Activated CD4-positive, alpha-beta T cell treated with anti-CD3 and anti-CD28 coated beads for 36 hours (primary cell): ENCODE results near the gene CLPTM1L. TPM values are rescaled to one million over a fixed set of nuclear protein-coding genes. Genes with fewer than 3 reads are reported as not detected.
"Not testable (repeated sequence)": the region's sequence is repeated elsewhere in the genome, so short reads cannot be mapped to it uniquely, and the experiment has no call there.

Source experiments
- ATAC-seq: fragments of 200-7000 bp; cut with Tn5 transposase; one replicate; pipeline ENCODE4 v1.10.0; 2021; ENCODE audit warnings: mild to moderate bottlenecking, moderate library complexity
- CTCF ChIA-PET: fragments of 350-600 bp; sonication (Branson Sonifier 250); formaldehyde crosslinking; loops from one replicate; lab custom pipeline; 2021; ENCODE audit warnings: antibody characterized with exemption; lab: Charles Lee
- POLR2A ChIA-PET: fragments of 350-600 bp; sonication (Branson Sonifier 250); formaldehyde crosslinking; loops from one replicate; lab custom pipeline; 2021; ENCODE audit warnings: antibody characterized with exemption, inconsistent platforms; lab: Charles Lee
- DNase-seq: peaks from one replicate; pipeline ENCODE4 v3.0.0-alpha.2; 2020
- H3K27ac Mint-ChIP-seq: one replicate; pipeline ENCODE4 v1.8.0; 2021; ENCODE audit warnings: mixed read lengths
- H3K27me3 Mint-ChIP-seq: one replicate; pipeline ENCODE4 v1.8.0; 2021; ENCODE audit warnings: mixed read lengths
- H3K36me3 Mint-ChIP-seq: one replicate; pipeline ENCODE4 v1.8.0; 2021; ENCODE audit warnings: low read depth, mixed read lengths
- H3K4me1 Mint-ChIP-seq: one replicate; pipeline ENCODE4 v1.8.0; 2021; ENCODE audit warnings: mixed read lengths
- H3K4me3 Mint-ChIP-seq: one replicate; pipeline ENCODE4 v1.8.0; 2021; ENCODE audit warnings: mild to moderate bottlenecking, moderate library complexity, mixed read lengths
- H3K9me3 Mint-ChIP-seq: one replicate; pipeline ENCODE4 v1.8.0; 2021; ENCODE audit warnings: low read depth, mixed read lengths
- intact Hi-C, 2 experiments: fragments of 100-400 bp; cut with DNase I in 1 of 2; cut with micrococcal nuclease in 1 of 2; formaldehyde crosslinking; loops; one replicate each; pipeline versions ENCODE4 v1.14.2 to v1.15.1; 2022 to 2024; cut with DNase I, micrococcal nuclease
- total RNA-seq, 2 experiments: library from RNA; stranded (reverse); gene quantifications; one replicate each; pipeline ENCODE4 v1.2.3, GENCODE V29; 2021

Gene CLPTM1L
- total RNA-seq, 2 experiments from 2014 or later: 62.1 to 62.2 TPM

- H3K9me3 Mint-ChIP-seq: no peaks in the 10 kb centered on the region
- H3K27ac Mint-ChIP-seq: no peak overlapping the region
- intact Hi-C loops: no loop called here
- no peak for DNase-seq
- no peak for ATAC-seq
- peaks cover 37% of the 10 kb centered on the region for H3K36me3 Mint-ChIP-seq
- peaks cover 20% of the 10 kb centered on the region for H3K4me1 Mint-ChIP-seq
- ChIA-PET POLR2A (no interaction called here), CTCF (interaction anchor here (0.9 kb wide), 1 partner anchor 25 kb away, joined by 3 read pairs; no protein-coding TSS in a partner anchor)
- H3K27me3 Mint-ChIP-seq: no peaks in the 10 kb centered on the region
- H3K4me3 Mint-ChIP-seq: no peak overlapping the region
These were observed 7.3 kb downstream of the CLPTM1L start for GRCh38 chr5:1337489-1338195.

- Mint-ChIP-seq H3K9me3 (no peaks in the 10 kb centered on the region), H3K36me3 (peaks cover 40% of the 10 kb centered on the region), H3K4me3 (no peak overlapping the region), H3K4me1 (peaks cover 18% of the 10 kb centered on the region), H3K27ac (no peak overlapping the region), H3K27me3 (no peaks in the 10 kb centered on the region)
- ChIA-PET POLR2A (no interaction called here), CTCF (interaction anchor here (0.9 to 1.2 kb wide), 3 partner anchors 24 to 308 kb away, joined by 3 read pairs; no protein-coding TSS in a partner anchor)
- DNase-seq (no peak), ATAC-seq (no peak)
- intact Hi-C loops: no loop called here
These were observed 8.0 kb downstream of the CLPTM1L start for GRCh38 chr5:1336749-1337488.

- Mint-ChIP-seq H3K27me3 (no peaks in the 10 kb centered on the region), H3K4me3 (no peak overlapping the region), H3K36me3 (peaks cover 36% of the 10 kb centered on the region), H3K4me1 (peaks cover 17% of the 10 kb centered on the region), H3K9me3 (no peaks in the 10 kb centered on the region), H3K27ac (peak overlapping the region; percentile 25)
- DNase-seq (no peak), ATAC-seq (peak; percentile 23)
- POLR2A ChIA-PET: no interaction called here
- CTCF ChIA-PET: interaction anchor here (0.9 to 1.2 kb wide), 2 partner anchors 28 to 309 kb away, joined by 3 read pairs; no protein-coding TSS in a partner anchor
- intact Hi-C loops: no loop called here
These were observed 8.8 kb downstream of the CLPTM1L start for GRCh38 chr5:1336106-1336561.

- H3K27me3 Mint-ChIP-seq: no peaks in the 10 kb centered on the region
- ATAC-seq (no peak), DNase-seq (no peak)
- no peak overlapping the region for H3K27ac Mint-ChIP-seq
- POLR2A ChIA-PET: no interaction called here
- H3K36me3 Mint-ChIP-seq: peaks cover 33% of the 10 kb centered on the region
- H3K9me3 Mint-ChIP-seq: no peaks in the 10 kb centered on the region
- CTCF ChIA-PET: interaction anchor here (1.2 kb wide), 1 partner anchor 28 kb away, joined by 3 read pairs; no protein-coding TSS in a partner anchor
- no peak overlapping the region for H3K4me3 Mint-ChIP-seq
- intact Hi-C loops: no loop called here
- peaks cover 14% of the 10 kb centered on the region for H3K4me1 Mint-ChIP-seq
These were observed 9.3 kb downstream of the CLPTM1L start for GRCh38 chr5:1335540-1336095.

GRCh38 chr5:1334831-1335539, 9.9 kb downstream of the CLPTM1L start:
- H3K36me3 Mint-ChIP-seq: peaks cover 30% of the 10 kb centered on the region
- ATAC-seq: no peak
- DNase-seq: no peak
- ChIA-PET POLR2A (no interaction called here), CTCF (no interaction called here)
- no peaks in the 10 kb centered on the region for H3K27me3 Mint-ChIP-seq
- intact Hi-C loops: no loop called here
- no peak overlapping the region for H3K4me3 Mint-ChIP-seq
- H3K27ac Mint-ChIP-seq: no peak overlapping the region
- H3K4me1 Mint-ChIP-seq: peaks cover 11% of the 10 kb centered on the region
- H3K9me3 Mint-ChIP-seq: no peaks in the 10 kb centered on the region

- POLR2A ChIA-PET: no interaction called here
- Mint-ChIP-seq H3K4me1 (peaks cover 11% of the 10 kb centered on the region), H3K36me3 (peaks cover 29% of the 10 kb centered on the region)
These were observed 10.9 kb downstream of the CLPTM1L start for GRCh38 chr5:1333986-1334385.

GRCh38 chr5:1333286-1333685, 11.6 kb downstream of the CLPTM1L start:
- H3K9me3 Mint-ChIP-seq, POLR2A ChIA-PET, DNase-seq, CTCF ChIA-PET, H3K27me3 Mint-ChIP-seq, ATAC-seq, H3K4me3 Mint-ChIP-seq, intact Hi-C loops, H3K27ac Mint-ChIP-seq: not testable (repeated sequence)
- peaks cover 29% of the 10 kb centered on the region for H3K36me3 Mint-ChIP-seq
- H3K4me1 Mint-ChIP-seq: peaks cover 11% of the 10 kb centered on the region

More at GRCh38 chr5:1333986-1334385, 10.9 kb downstream of the CLPTM1L start:
- ATAC-seq (no peak), DNase-seq (no peak)
- no peaks in the 10 kb centered on the region for H3K27me3 Mint-ChIP-seq
- CTCF ChIA-PET: no interaction called here
- H3K4me3 Mint-ChIP-seq: no peak overlapping the region
- intact Hi-C loops: no loop called here
- no peaks in the 10 kb centered on the region for H3K9me3 Mint-ChIP-seq
- H3K27ac Mint-ChIP-seq: no peak overlapping the region

GRCh38 chr5:1332461-1333001, 12.4 kb downstream of the CLPTM1L start:
- intact Hi-C loops: no loop called here
- DNase-seq (no peak), ATAC-seq (peak; percentile 19)
- ChIA-PET POLR2A (no interaction called here), CTCF (no interaction called here)
- Mint-ChIP-seq H3K9me3 (no peaks in the 10 kb centered on the region), H3K4me3 (no peak overlapping the region), H3K27me3 (no peaks in the 10 kb centered on the region), H3K4me1 (peaks cover 11% of the 10 kb centered on the region), H3K27ac (no peak overlapping the region), H3K36me3 (peaks cover 22% of the 10 kb centered on the region)

GRCh38 chr5:1331861-1332405, 13.0 kb downstream of the CLPTM1L start:
- Mint-ChIP-seq H3K27ac (no peak overlapping the region), H3K36me3 (peaks cover 20% of the 10 kb centered on the region), H3K4me1 (peaks cover 9% of the 10 kb centered on the region), H3K27me3 (no peaks in the 10 kb centered on the region), H3K9me3 (no peaks in the 10 kb centered on the region), H3K4me3 (no peak overlapping the region)
- intact Hi-C loops: no loop called here
- no peak for ATAC-seq
- ChIA-PET POLR2A (no interaction called here), CTCF (no interaction called here)
- no peak for DNase-seq

GRCh38 chr5:1330847-1331831, 13.8 kb downstream of the CLPTM1L start:
- H3K27ac Mint-ChIP-seq: no peak overlapping the region
- CTCF ChIA-PET: no interaction called here
- H3K36me3 Mint-ChIP-seq: peaks cover 18% of the 10 kb centered on the region
- no peaks in the 10 kb centered on the region for H3K27me3 Mint-ChIP-seq
- ATAC-seq (no peak), DNase-seq (peak; percentile 0)
- peaks cover under 1% of the 10 kb centered on the region for H3K4me1 Mint-ChIP-seq
- POLR2A ChIA-PET: no interaction called here
- H3K9me3 Mint-ChIP-seq: no peaks in the 10 kb centered on the region
- intact Hi-C loops: no loop called here
- no peak overlapping the region for H3K4me3 Mint-ChIP-seq
